Activated T-cell treated with anti-CD3 and anti-CD28 coated beads, Interleukin-2, amount 50 U/mL, for 24 hours (primary cell): ENCODE results near the gene DDX31.

ENCODE experiments used
- DNase-seq: peaks from one replicate; pipeline ENCODE4 v3.0.0-alpha.2; 2020
- H3K27ac Mint-ChIP-seq: 2 replicates; pipeline ENCODE4 v1.8.0; 2020; ENCODE audit warnings: mild to moderate bottlenecking, mixed read lengths
- H3K27me3 Mint-ChIP-seq: 2 replicates; pipeline ENCODE4 v1.8.0; 2020; ENCODE audit warnings: mixed read lengths
- H3K36me3 Mint-ChIP-seq: 2 replicates; pipeline ENCODE4 v1.8.0; 2020; ENCODE audit warnings: low read depth, mixed read lengths
- H3K4me1 Mint-ChIP-seq: 2 replicates; pipeline ENCODE4 v1.8.0; 2020; ENCODE audit warnings: low read depth, mixed read lengths
- H3K4me3 Mint-ChIP-seq: 2 replicates; pipeline ENCODE4 v1.8.0; 2020; ENCODE audit warnings: mild to moderate bottlenecking, moderate library complexity, mixed read lengths
- H3K9me3 Mint-ChIP-seq: 2 replicates; pipeline ENCODE4 v1.8.0; 2020; ENCODE audit warnings: mixed read lengths

Gene DDX31

DNA sequence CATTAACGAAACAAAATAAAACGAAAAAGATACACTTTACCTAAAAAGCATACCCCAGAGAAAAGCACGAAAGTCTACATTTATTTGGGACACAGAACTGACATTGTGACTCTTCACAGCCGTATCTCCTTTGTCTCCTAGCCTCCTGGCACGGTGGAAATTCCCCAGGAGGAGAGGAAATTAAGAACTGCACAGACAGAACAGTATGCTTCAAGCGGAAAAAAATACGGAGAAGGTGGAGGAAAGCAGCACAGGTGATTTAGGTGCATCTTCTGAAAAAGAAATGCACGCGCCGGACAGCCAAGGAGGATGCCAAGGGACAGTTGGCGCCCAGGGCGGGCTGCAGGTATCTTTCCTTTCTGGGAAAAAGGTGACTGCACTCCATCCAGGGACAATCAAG, 32.0 kb downstream of the DDX31 start:
- H3K4me3 Mint-ChIP-seq = no peak overlapping the region
- no peak for DNase-seq
- H3K27me3 Mint-ChIP-seq = no peaks in the 10 kb centered on the region
- no peak overlapping the region for H3K27ac Mint-ChIP-seq
- H3K9me3 Mint-ChIP-seq = no peaks in the 10 kb centered on the region
- peaks cover 2% of the 10 kb centered on the region for H3K4me1 Mint-ChIP-seq
- H3K36me3 Mint-ChIP-seq = peaks cover 96% of the 10 kb centered on the region

DNA sequence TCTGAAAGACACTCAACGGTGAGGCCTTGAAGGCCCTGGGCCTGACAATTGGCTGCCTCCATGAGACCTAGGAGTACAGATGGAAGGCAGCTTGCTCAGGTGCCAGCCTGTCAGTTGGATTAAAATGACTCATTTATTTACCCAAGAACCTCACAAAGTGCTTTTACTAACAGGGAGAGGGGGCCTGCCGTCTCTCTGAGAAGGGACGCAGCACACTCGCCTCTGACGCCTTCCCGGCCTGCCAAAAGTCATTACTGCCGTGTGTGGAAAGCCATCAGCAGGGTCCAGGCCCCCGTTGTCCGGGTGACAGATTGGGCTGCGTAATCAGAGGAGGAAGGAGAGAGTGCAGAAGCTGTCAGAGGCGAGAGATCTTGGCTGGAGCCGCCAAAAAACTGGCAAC, 32.4 kb downstream of the DDX31 start:
- Mint-ChIP-seq H3K9me3 (no peaks in the 10 kb centered on the region), H3K36me3 (peaks cover 96% of the 10 kb centered on the region), H3K27ac (no peak overlapping the region), H3K27me3 (no peaks in the 10 kb centered on the region), H3K4me3 (no peak overlapping the region), H3K4me1 (peaks cover 2% of the 10 kb centered on the region)
- DNase-seq = no peak

DNA sequence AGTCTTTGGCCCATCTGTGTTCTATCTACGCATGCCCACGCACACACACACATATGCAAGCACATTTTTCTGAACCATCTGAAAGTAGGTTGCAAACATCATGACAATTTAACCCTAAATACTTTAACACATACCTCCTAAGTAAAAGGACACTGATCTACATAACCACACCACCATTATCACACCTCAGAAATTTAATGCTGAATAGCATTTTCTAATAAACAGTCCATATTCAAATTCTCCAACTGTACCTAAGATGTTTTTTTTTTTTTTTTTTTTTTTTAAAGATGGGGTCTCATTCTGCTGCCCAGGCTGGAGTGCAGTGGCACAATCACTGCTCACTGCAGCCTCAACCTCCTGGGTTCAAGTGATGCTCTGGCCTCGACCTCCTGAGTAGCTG, 35.5 kb downstream of the DDX31 start:
- H3K4me3 Mint-ChIP-seq = no peak overlapping the region
- DNase-seq = no peak
- peaks cover 97% of the 10 kb centered on the region for H3K36me3 Mint-ChIP-seq
- no peaks in the 10 kb centered on the region for H3K9me3 Mint-ChIP-seq
- H3K27ac Mint-ChIP-seq = no peak overlapping the region
- H3K27me3 Mint-ChIP-seq = no peaks in the 10 kb centered on the region
- H3K4me1 Mint-ChIP-seq = peaks cover 2% of the 10 kb centered on the region

DNA sequence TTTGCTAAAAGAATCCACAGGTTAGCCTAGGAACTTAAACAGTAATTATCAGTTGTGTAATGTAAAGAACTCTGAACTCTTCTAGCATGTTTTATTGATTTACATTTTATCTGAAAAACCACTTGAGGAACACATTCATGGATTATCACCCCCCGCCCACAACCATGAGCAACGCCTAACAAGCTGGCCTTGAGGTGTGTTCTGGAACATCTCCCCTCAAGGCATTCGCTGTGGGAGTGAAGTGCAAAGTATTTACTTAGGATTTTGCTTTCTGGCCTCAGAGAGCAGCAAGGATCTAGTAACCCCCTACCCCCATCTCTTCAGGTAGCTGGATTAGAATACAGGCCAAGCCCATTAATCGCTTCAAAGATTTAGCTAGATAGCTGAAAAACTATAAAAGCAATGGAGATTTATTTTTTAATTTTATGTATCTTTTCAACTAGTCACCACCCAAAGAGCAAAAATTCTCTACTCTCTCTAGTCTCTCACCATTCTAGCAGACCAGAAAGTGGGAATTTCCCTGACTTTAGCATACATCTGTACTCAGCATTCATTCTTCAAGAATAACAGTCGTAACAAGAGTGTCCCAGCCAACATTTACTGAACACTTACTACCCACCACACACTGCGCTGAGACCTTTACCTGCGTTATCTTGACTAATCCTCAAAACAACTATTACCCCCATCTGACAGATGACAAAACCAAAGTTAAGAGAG, 37.2 kb downstream of the DDX31 start:
- H3K27me3 Mint-ChIP-seq = no peaks in the 10 kb centered on the region
- H3K9me3 Mint-ChIP-seq = no peaks in the 10 kb centered on the region
- H3K36me3 Mint-ChIP-seq = peaks cover 98% of the 10 kb centered on the region
- H3K27ac Mint-ChIP-seq = no peak overlapping the region
- peaks cover 2% of the 10 kb centered on the region for H3K4me1 Mint-ChIP-seq
- H3K4me3 Mint-ChIP-seq = no peak overlapping the region
- DNase-seq = no peak

DNA sequence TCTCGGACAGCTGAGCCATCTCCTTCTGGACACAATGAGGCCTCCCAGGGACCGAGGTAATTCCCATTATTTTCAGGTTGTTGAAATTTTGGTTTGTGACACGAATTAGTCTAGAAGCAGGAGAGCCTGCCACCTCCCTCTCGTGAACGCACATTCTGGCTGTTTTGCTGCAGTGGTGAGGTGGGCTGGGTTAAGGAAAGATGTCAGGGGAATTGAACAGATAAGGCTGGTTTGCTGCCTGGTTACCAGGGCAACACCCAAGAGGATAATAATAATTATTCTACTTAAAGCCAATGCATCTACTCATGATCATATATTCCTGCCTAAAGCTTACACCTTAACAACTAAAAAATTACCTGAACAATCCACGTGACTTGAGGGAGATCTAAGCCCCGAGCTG, 38.1 kb downstream of the DDX31 start:
- Mint-ChIP-seq H3K4me3 (no peak overlapping the region), H3K27ac (no peak overlapping the region), H3K36me3 (peaks cover 98% of the 10 kb centered on the region), H3K9me3 (no peaks in the 10 kb centered on the region), H3K27me3 (no peaks in the 10 kb centered on the region), H3K4me1 (peaks cover 2% of the 10 kb centered on the region)
- DNase-seq = no peak

DNA sequence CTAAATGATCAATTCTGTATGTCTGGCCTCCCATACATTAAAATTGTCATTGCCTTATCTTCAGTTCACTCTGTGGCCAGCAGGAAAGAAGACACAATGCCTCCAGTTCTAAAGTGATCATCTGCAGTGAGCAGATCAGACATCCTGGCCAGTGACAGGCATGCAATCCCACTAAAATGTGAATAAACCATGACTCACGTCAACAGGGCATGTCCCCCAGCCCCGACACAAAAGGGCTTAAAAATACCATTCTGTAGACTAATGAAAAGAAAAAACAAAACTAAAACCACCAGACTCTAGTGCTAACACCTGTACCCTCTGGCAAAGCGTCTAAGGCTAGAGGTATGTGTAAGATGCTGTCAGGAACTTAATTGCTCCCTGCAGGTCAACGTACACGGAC, 38.5 kb downstream of the DDX31 start:
- DNase-seq = no peak
- Mint-ChIP-seq H3K27ac (no peak overlapping the region), H3K36me3 (peaks cover 98% of the 10 kb centered on the region), H3K4me3 (no peak overlapping the region), H3K27me3 (no peaks in the 10 kb centered on the region), H3K9me3 (no peaks in the 10 kb centered on the region), H3K4me1 (peaks cover 2% of the 10 kb centered on the region)

DNA sequence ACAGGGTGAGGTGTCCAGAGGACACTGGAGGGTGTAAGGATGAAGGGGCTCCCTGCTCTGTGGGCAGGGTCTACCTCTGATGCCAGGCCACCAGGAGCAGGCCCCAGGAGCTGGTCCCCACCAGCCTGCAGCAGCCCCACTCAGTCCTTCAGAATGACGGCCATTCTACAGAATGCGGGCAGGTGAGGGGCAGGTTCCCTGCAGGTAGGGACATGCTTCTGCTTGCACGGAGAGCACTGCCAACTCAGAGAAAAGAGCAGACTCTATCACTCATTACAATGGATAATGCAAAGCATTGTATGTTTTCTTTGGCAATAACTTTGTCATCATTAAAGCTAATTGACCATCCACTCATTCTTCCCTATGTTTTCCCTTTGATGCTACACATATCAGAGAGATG, 39.0 kb downstream of the DDX31 start:
- H3K4me3 Mint-ChIP-seq = no peak overlapping the region
- H3K27ac Mint-ChIP-seq = no peak overlapping the region
- peaks cover 98% of the 10 kb centered on the region for H3K36me3 Mint-ChIP-seq
- no peaks in the 10 kb centered on the region for H3K9me3 Mint-ChIP-seq
- no peak for DNase-seq
- peaks cover 2% of the 10 kb centered on the region for H3K4me1 Mint-ChIP-seq
- H3K27me3 Mint-ChIP-seq = no peaks in the 10 kb centered on the region

DNA sequence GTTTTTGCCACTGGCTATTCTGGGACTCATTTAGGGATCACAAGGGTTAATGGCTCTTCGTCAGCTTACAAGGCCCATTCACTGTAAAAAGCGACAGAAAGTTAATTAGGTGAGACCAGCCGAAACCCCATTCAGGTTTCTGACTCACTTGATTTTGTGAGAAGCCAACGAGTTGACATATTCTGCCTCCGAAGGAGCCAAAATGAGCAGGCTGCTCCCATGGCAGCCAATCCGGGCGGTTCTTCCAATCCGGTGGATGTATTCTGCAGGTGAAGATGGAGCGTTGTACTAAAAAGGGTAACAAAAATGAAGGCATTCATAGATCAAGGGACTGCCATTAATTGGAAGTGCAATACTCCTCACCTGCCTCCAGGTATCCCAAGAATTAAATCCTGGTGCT, 39.7 kb downstream of the DDX31 start:
- no peak overlapping the region for H3K27ac Mint-ChIP-seq
- H3K27me3 Mint-ChIP-seq = no peaks in the 10 kb centered on the region
- peaks cover 100% of the 10 kb centered on the region for H3K36me3 Mint-ChIP-seq

DNA sequence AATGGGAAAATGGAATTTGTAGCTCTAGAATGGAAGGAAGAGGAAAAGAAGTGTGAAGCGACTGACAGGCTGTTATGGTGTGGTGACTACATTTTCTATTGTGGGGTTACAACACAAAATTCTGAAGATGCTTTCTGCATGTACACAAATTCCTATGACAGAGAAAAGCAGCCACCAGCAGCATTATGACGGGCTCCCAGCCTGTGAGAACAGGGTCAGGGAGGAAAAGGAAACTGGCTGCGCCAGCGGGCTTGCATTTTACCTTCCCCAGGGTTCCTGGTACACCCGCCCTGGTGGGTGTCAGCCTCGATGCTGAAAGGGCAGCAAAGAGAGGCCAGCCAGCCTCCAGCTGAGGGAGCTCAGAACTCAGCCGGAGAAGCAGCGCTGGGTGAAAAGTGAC, 41.0 kb downstream of the DDX31 start:
- peaks cover 2% of the 10 kb centered on the region for H3K4me1 Mint-ChIP-seq
- no peak for DNase-seq
- H3K27ac Mint-ChIP-seq = no peak overlapping the region
- H3K9me3 Mint-ChIP-seq = no peaks in the 10 kb centered on the region
- H3K4me3 Mint-ChIP-seq = no peak overlapping the region
- H3K36me3 Mint-ChIP-seq = peaks cover 99% of the 10 kb centered on the region
- no peaks in the 10 kb centered on the region for H3K27me3 Mint-ChIP-seq

More for the DNA sequence above, 39.7 kb downstream of the DDX31 start:
- H3K4me1 Mint-ChIP-seq = peaks cover 2% of the 10 kb centered on the region
- no peak for DNase-seq
- H3K4me3 Mint-ChIP-seq = no peak overlapping the region
- H3K9me3 Mint-ChIP-seq = no peaks in the 10 kb centered on the region

DNA sequence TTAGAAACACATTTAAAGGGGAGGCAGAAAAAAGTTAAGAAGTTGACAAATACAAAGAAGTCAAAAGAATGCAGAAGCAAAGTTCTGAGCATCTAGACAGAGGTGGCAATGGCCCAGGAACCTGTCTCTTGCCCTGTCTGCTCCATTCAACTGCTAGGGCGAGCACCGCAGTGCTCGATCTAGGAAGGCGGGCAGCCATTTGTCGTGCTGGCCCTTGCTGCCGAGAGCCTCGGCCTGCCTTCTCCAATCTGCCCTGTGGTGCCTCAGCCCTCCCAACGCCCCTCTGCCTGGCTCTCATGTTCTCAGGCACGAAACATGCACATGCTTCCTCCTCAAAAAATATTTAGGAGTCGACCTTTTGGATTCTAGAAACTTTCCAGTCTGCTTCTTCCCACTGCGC, 42.2 kb downstream of the DDX31 start:
- Mint-ChIP-seq H3K27me3 (no peaks in the 10 kb centered on the region), H3K4me3 (no peak overlapping the region), H3K27ac (no peak overlapping the region), H3K4me1 (no peaks in the 10 kb centered on the region), H3K36me3 (peaks cover 99% of the 10 kb centered on the region), H3K9me3 (no peaks in the 10 kb centered on the region)
- DNase-seq = no peak

DNA sequence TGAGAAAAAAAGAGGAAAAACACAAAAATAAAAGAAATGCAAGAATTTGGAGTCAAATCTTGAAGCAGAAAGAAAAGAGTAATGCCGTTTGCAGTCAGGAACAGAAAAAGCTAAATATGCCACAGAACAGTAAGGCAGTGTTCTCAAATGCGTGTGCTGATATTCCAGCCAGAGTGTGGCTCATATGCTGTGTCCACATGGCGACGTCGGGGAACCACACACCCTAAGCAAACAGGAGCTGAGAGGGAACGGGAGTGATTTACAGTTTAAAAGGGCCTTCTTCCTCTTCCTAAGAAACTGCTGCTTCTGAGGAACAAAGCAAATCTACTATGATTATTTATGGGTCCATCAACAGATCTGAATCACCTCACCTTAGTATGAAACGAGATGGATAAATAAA, 42.7 kb downstream of the DDX31 start:
- no peak for DNase-seq
- no peak overlapping the region for H3K27ac Mint-ChIP-seq
- H3K4me1 Mint-ChIP-seq = no peaks in the 10 kb centered on the region
- no peak overlapping the region for H3K4me3 Mint-ChIP-seq
- H3K27me3 Mint-ChIP-seq = no peaks in the 10 kb centered on the region
- no peaks in the 10 kb centered on the region for H3K9me3 Mint-ChIP-seq
- peaks cover 99% of the 10 kb centered on the region for H3K36me3 Mint-ChIP-seq

DNA sequence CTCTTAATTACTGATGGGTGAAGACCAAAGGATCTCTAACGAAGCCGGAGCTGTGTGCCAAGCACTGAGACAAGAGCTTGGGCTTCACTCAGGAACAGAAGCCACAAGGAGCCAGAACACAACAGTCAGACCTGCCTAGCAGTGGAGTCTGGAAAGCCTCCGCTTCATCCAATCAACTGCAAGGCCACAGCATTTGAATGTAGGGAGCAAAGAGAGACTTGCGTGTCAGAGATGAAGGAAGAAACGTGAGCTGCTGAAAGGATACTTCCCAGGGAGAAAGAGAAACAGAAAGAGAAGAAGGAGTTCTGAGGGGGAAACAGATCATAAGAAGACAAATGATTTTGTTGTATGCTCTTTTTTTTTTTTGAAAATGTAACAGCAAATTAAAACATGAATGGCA, 43.5 kb downstream of the DDX31 start:
- DNase-seq = no peak
- no peak overlapping the region for H3K27ac Mint-ChIP-seq
- H3K4me3 Mint-ChIP-seq = no peak overlapping the region
- peaks cover 98% of the 10 kb centered on the region for H3K36me3 Mint-ChIP-seq
- no peaks in the 10 kb centered on the region for H3K27me3 Mint-ChIP-seq
- H3K4me1 Mint-ChIP-seq = no peaks in the 10 kb centered on the region
- no peaks in the 10 kb centered on the region for H3K9me3 Mint-ChIP-seq

DNA sequence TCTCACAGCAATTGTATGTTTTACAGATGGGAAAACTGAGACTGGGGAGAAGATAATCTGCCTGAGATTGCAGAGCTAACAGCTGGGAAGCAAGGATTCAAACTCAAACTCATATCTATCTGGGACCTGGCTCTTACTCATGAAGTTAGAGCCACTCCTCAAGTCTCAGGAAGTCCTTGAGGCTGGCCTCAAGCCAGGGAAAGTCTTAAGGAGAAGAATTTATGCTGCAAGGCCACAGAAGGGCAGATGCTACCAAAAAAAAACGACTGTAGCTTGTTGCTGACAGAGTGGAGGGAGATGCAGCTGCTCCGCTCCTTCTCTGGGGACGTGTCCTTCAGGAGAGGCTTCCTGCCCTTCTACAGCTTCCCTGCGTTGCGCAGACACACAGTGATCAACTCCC, 47.6 kb downstream of the DDX31 start:
- no peak for DNase-seq
- Mint-ChIP-seq H3K4me3 (no peak overlapping the region), H3K27me3 (no peaks in the 10 kb centered on the region), H3K9me3 (no peaks in the 10 kb centered on the region), H3K4me1 (no peaks in the 10 kb centered on the region), H3K27ac (no peak overlapping the region), H3K36me3 (peaks cover 95% of the 10 kb centered on the region)

DNA sequence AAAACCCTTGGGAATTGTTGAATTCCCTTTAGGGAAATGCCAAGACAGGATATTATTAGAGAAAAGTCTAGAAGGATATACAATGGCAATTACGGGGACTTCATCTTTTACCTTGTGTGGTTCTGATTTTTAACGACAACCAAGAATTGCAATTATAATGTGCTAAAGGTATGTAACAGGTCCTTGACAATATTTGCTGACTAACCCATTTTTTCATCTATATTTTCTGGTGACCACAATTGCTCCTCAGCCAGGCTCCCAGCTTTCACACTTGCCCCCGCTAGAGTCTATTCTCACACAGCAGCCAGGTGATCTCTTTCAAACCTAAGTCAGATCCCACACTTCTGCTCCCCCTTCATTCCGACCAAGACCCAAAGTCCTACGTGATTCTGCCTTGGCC, 53.1 kb downstream of the DDX31 start:
- no peak overlapping the region for H3K27ac Mint-ChIP-seq
- H3K4me3 Mint-ChIP-seq = no peak overlapping the region
- no peaks in the 10 kb centered on the region for H3K4me1 Mint-ChIP-seq
- no peak for DNase-seq
- no peaks in the 10 kb centered on the region for H3K27me3 Mint-ChIP-seq
- H3K36me3 Mint-ChIP-seq = peaks cover 97% of the 10 kb centered on the region
- no peaks in the 10 kb centered on the region for H3K9me3 Mint-ChIP-seq

DNA sequence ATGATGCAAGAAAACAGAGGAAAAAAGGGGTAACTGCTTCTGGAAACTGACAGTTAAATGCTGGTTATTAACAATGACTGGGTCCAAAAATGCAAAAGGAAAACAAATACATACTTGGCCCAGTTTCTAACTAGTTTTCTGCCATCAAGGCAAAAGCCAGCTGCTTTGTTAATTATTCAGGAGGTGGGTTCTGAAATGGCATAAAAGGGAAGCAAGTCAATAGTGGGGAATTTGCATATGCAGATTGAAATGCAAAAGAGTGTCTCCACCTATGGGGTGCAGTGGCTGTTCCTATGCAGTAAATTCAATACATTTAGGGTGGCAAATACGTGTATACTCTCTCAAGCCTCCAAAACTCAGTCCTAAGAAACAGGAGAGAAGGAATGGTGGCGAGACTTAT, 54.0 kb downstream of the DDX31 start:
- Mint-ChIP-seq H3K27ac (no peak overlapping the region), H3K9me3 (no peaks in the 10 kb centered on the region), H3K36me3 (peaks cover 100% of the 10 kb centered on the region), H3K4me3 (no peak overlapping the region), H3K4me1 (no peaks in the 10 kb centered on the region), H3K27me3 (no peaks in the 10 kb centered on the region)
- no peak for DNase-seq

DNA sequence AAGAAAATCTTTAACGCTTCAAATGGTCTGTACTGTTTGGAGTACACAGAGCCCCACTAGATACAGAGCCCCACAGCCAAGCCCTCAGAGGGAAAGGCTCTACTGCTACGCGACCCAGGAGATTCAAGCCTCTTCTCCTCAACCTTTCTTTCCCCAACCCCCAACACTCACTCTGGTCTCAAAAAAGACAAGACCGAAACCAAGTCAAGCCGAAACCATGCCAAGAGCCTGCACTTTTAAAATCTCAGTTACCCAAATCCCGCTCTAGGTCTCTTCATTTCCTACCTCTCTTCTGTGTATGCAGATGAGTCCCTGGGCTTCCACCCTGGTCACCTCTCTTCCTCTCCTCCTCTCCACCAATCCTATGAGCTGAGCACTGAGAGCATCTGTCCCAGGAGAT, 55.5 kb downstream of the DDX31 start:
- Mint-ChIP-seq H3K27ac (no peak overlapping the region), H3K4me3 (no peak overlapping the region), H3K4me1 (peaks cover 1% of the 10 kb centered on the region), H3K36me3 (peaks cover 100% of the 10 kb centered on the region), H3K9me3 (no peaks in the 10 kb centered on the region), H3K27me3 (no peaks in the 10 kb centered on the region)
- no peak for DNase-seq
